KMS-11 (cell line): ENCODE results near the gene PYGO2.

Experiments
- H2AFZ ChIP-seq: fragments of 200-600 bp; sonication (generic); 2 replicates; pipeline ENCODE4 v1.6.1; 2016; ENCODE audit warnings: antibody characterized with exemption, mixed run types, low read depth
- H3K27ac ChIP-seq: fragments of 200-600 bp; sonication (generic); 2 replicates; pipeline ENCODE4 v1.6.1; 2016; ENCODE audit warnings: mild to moderate bottlenecking, mixed run types
- H3K27me3 ChIP-seq: fragments of 200-600 bp; sonication (generic); 2 replicates; pipeline ENCODE4 v1.6.1; 2017; ENCODE audit warnings: mild to moderate bottlenecking, low read depth, mixed run types, moderate library complexity; ENCODE audit not compliant: insufficient read depth
- H3K36me3 ChIP-seq: fragments of 200-600 bp; sonication (generic); 2 replicates; pipeline ENCODE4 v1.6.1; 2017; ENCODE audit warnings: mild to moderate bottlenecking, mixed run types; ENCODE audit not compliant: insufficient read depth
- H3K4me1 ChIP-seq: fragments of 200-600 bp; sonication (generic); 2 replicates; pipeline ENCODE4 v1.6.1; 2016; ENCODE audit warnings: mild to moderate bottlenecking, low read depth, mixed run types; ENCODE audit not compliant: poor library complexity, severe bottlenecking
- H3K4me2 ChIP-seq: fragments of 200-600 bp; sonication (generic); 2 replicates; pipeline ENCODE4 v1.7.0; 2016; ENCODE audit warnings: mild to moderate bottlenecking, mixed run types
- H3K4me3 ChIP-seq: fragments of 200-600 bp; sonication (generic); IDR thresholded peaks from 2 replicates; pipeline ENCODE4 v1.6.1; 2017; ENCODE audit warnings: low read depth, low read length, mixed read lengths; ENCODE audit not compliant: insufficient read depth
- H3K79me2 ChIP-seq: fragments of 200-600 bp; sonication (generic); 2 replicates; pipeline ENCODE4 v1.6.1; 2016; ENCODE audit warnings: low read depth, mixed run types; ENCODE audit not compliant: insufficient read depth
- H3K9ac ChIP-seq: fragments of 200-600 bp; sonication (generic); 2 replicates; pipeline ENCODE4 v1.6.1; 2016; ENCODE audit warnings: mild to moderate bottlenecking, mixed run types
- H4K20me1 ChIP-seq: fragments of 200-600 bp; sonication (generic); 2 replicates; pipeline ENCODE4 v1.6.1; 2016; ENCODE audit warnings: mild to moderate bottlenecking, mixed run types; ENCODE audit not compliant: insufficient read depth
- CTCF ChIP-seq: fragments of 200-600 bp; sonication (generic); conservative IDR thresholded peaks from 2 replicates; pipeline ENCODE4 v1.6.1; 2017; ENCODE audit warnings: low read depth, mild to moderate bottlenecking, antibody characterized with exemption, low read length, moderate library complexity, mixed read lengths

PYGO2 gene

GRCh38 chr1:154926201-154926600 is 35.4 kb downstream of the PYGO2 start:
- no peak overlapping the region for H3K4me3 ChIP-seq
- TF ChIP-seq CTCF, result no peak
- no peak overlapping the region for H3K27ac ChIP-seq
- H3K27me3 ChIP-seq, result no peaks in the 10 kb centered on the region
- H3K36me3 ChIP-seq, result peaks cover 6% of the 10 kb centered on the region; the same call in 1 of the 2 replicates
- H2AFZ ChIP-seq, result no peak overlapping the region
- H3K4me2 ChIP-seq, result no peak overlapping the region
- peaks cover 9% of the 10 kb centered on the region for H3K4me1 ChIP-seq
- no peak overlapping the region for H3K9ac ChIP-seq
- H4K20me1 ChIP-seq, result no peaks in the 10 kb centered on the region
- no peaks in the 10 kb centered on the region for H3K79me2 ChIP-seq

GRCh38 chr1:154925335-154926170 is 36.0 kb downstream of the PYGO2 start:
- Histone ChIP-seq H3K4me1 (peaks cover 9% of the 10 kb centered on the region), H2AFZ (no peak overlapping the region), H3K27me3 (no peaks in the 10 kb centered on the region), H3K36me3 (peaks cover 6% of the 10 kb centered on the region; the same call in 1 of the 2 replicates), H3K9ac (no peak overlapping the region), H3K79me2 (no peaks in the 10 kb centered on the region), H3K4me2 (no peak overlapping the region), H4K20me1 (no peaks in the 10 kb centered on the region), H3K27ac (no peak overlapping the region), H3K4me3 (no peak overlapping the region)
- no peak for TF ChIP-seq CTCF

- Histone ChIP-seq H3K27ac (no peak overlapping the region), H3K27me3 (no peaks in the 10 kb centered on the region), H3K4me3 (no peak overlapping the region), H3K36me3 (peaks cover 6% of the 10 kb centered on the region; the same call in 1 of the 2 replicates), H3K79me2 (no peaks in the 10 kb centered on the region), H3K4me2 (no peak overlapping the region), H4K20me1 (no peaks in the 10 kb centered on the region), H2AFZ (no peak overlapping the region), H3K9ac (no peak overlapping the region), H3K4me1 (peaks cover 9% of the 10 kb centered on the region)
- no peak for TF ChIP-seq CTCF
Observed at GRCh38 chr1:154923695-154924094, 37.9 kb downstream of the PYGO2 start.

GRCh38 chr1:154913273-154913672 is 48.3 kb downstream of the PYGO2 start:
- no peaks in the 10 kb centered on the region for H4K20me1 ChIP-seq
- H3K9ac ChIP-seq, result no peak overlapping the region
- no peak overlapping the region for H3K4me3 ChIP-seq
- no peaks in the 10 kb centered on the region for H3K4me1 ChIP-seq
- no peak overlapping the region for H3K4me2 ChIP-seq
- no peak overlapping the region for H2AFZ ChIP-seq
- H3K36me3 ChIP-seq, result no peaks in the 10 kb centered on the region
- H3K79me2 ChIP-seq, result no peaks in the 10 kb centered on the region
- no peaks in the 10 kb centered on the region for H3K27me3 ChIP-seq
- H3K27ac ChIP-seq, result no peak overlapping the region
- TF ChIP-seq CTCF, result no peak
